GM12878 (cell line): ENCODE measurements around the gene RAPSN. TPM values are rescaled to one million over a fixed set of nuclear protein-coding genes. Genes with fewer than 3 reads are reported as not detected.

ENCODE experiments used
- ATAC-seq: fragments of 200-7000 bp; cut with Tn5 transposase; 3 replicates; pipeline ENCODE4 v1.9.1; 2020; ENCODE audit warnings: mild to moderate bottlenecking, moderate library complexity
- BruUV-seq: library from RNA; stranded (reverse); fragments of 400-500 nt; replicated peaks from 2 replicates; lab custom pipeline; 2021; lab: Mats Ljungman, UMichigan
- CTCF ChIA-PET: fragments of 300-600 bp; sonication (Branson Sonifier 250); formaldehyde crosslinking; extraction: SDS; loops from one replicate; lab custom pipeline; 2021; ENCODE audit warnings: inconsistent platforms; lab: Yijun Ruan, JAX
- POLR2A ChIA-PET: fragments of 350-600 bp; formaldehyde crosslinking; extraction: SDS; loops from one replicate; lab custom pipeline; 2021; ENCODE audit warnings: inconsistent platforms; lab: Charles Lee
- RAD21 ChIA-PET: fragments of 300-600 bp; sonication (Branson Sonifier 250); formaldehyde crosslinking; loops from one replicate; lab custom pipeline; 2023; ENCODE audit warnings: antibody characterized with exemption; ENCODE audit not compliant: unreplicated experiment; lab: Charles Lee
- SMC1A ChIA-PET: fragments of 300-600 bp; sonication (Branson Sonifier 250); formaldehyde crosslinking; loops from one replicate; lab custom pipeline; 2023; ENCODE audit not compliant: unreplicated experiment, uncharacterized antibody; lab: Charles Lee
- DNase-seq: peaks from one replicate; pipeline ENCODE4 v3.0.0-alpha.2; 2011; ENCODE audit warnings: low read depth, low spot score
- FAIRE-seq: peaks from 3 replicates; lab custom pipeline; 2011; peaks lifted over from hg19 to GRCh38; lab: Jason Lieb, UNC
- H2AFZ ChIP-seq: 2 replicates; pipeline ENCODE4 v1.6.0; 2011; ENCODE audit warnings: low read depth, low read length, control low read depth; ENCODE audit not compliant: control insufficient read depth
- H3K27ac ChIP-seq: 2 replicates; pipeline ENCODE4 v1.5.1; 2011; ENCODE audit warnings: control low read depth; ENCODE audit not compliant: control insufficient read depth, insufficient read depth
- H3K27me3 ChIP-seq, 2 experiments: replicated peaks in 1 of 2; 2 replicates each; pipeline versions ENCODE4 v1.6.0 to v1.6.1; 2011; ENCODE audit warnings: low read length in 1 of 2; ENCODE audit not compliant: control insufficient read depth in 2 of 2, insufficient read depth in 2 of 2
- H3K36me3 ChIP-seq, 2 experiments: 2 replicates each; pipeline ENCODE4 v1.5.1; 2011; ENCODE audit warnings: low read length in 1 of 2; ENCODE audit not compliant: control insufficient read depth in 2 of 2, insufficient read depth in 2 of 2
- H3K4me1 ChIP-seq: 2 replicates; pipeline ENCODE4 v1.6.1; 2011; ENCODE audit warnings: mild to moderate bottlenecking, low read length, moderate library complexity, mixed read lengths; ENCODE audit not compliant: control insufficient read depth, insufficient read depth
- H3K4me2 ChIP-seq: 2 replicates; pipeline ENCODE4 v1.6.0; 2011; ENCODE audit warnings: control low read depth; ENCODE audit not compliant: control insufficient read depth, insufficient read depth
- H3K4me3 ChIP-seq: fragments of 200-600 bp; sonication (generic); 2 replicates; pipeline ENCODE4 v1.5.1; 2016
- H3K79me2 ChIP-seq: 2 replicates; pipeline ENCODE4 v1.6.0; 2011; ENCODE audit warnings: low read length; ENCODE audit not compliant: control insufficient read depth, insufficient read depth
- H3K9ac ChIP-seq: 2 replicates; pipeline ENCODE4 v1.8.0; 2011; ENCODE audit warnings: low read length, control low read depth, mixed read lengths; ENCODE audit not compliant: control insufficient read depth, insufficient read depth
- H3K9me3 ChIP-seq: replicated peaks from 3 replicates; pipeline ENCODE4 v1.5.1; 2011; ENCODE audit warnings: mild to moderate bottlenecking, low read length; ENCODE audit not compliant: control insufficient read depth, insufficient read depth
- H4K20me1 ChIP-seq: 2 replicates; pipeline ENCODE4 v1.6.0; 2011; ENCODE audit not compliant: control insufficient read depth, insufficient read depth
- CBX5 ChIP-seq: sonication (generic); IDR thresholded peaks from 2 replicates; pipeline ENCODE4 v1.6.1; 2016; ENCODE audit warnings: low read depth, moderate library complexity, mild to moderate bottlenecking, inconsistent platforms
- FOXK2 ChIP-seq: fragments of 450-650 bp; IDR thresholded peaks from 2 replicates; pipeline ENCODE4 v1.6.1; 2017; ENCODE audit warnings: mild to moderate bottlenecking, moderate library complexity
- FOXM1 ChIP-seq: IDR thresholded peaks from 2 replicates; pipeline ENCODE4 v1.6.1; 2012; ENCODE audit warnings: low read depth, mild to moderate bottlenecking, inconsistent platforms, low read length, moderate library complexity
- HSF1 ChIP-seq: fragments of 150-350 bp; IDR thresholded peaks from 2 replicates; pipeline ENCODE4 v1.6.1; 2014; ENCODE audit warnings: mild to moderate bottlenecking, low read depth, low read length
- NRF1 ChIP-seq: conservative IDR thresholded peaks from 2 replicates; pipeline ENCODE4 v1.6.1; 2011; ENCODE audit warnings: mild to moderate bottlenecking, low read depth, low read length, improper control_type of control experiment
- RAD51 ChIP-seq: fragments of 450-650 bp; IDR thresholded peaks from 2 replicates; pipeline ENCODE4 v1.6.1; 2016; ENCODE audit warnings: moderate library complexity, mild to moderate bottlenecking, inconsistent platforms
- RB1 ChIP-seq: fragments of 450-650 bp; formaldehyde crosslinking; IDR thresholded peaks from 2 replicates; pipeline ENCODE4 v1.6.1; 2017; ENCODE audit warnings: mild to moderate bottlenecking, borderline replicate concordance
- SRF ChIP-seq, 2 experiments: IDR thresholded peaks; 2 replicates each; pipeline ENCODE4 v1.6.1; 2011; ENCODE audit warnings: low read depth in 2 of 2, low read length in 2 of 2, mild to moderate bottlenecking in 1 of 2, moderate library complexity in 1 of 2
- ZBTB11 ChIP-seq: fragments of 450-650 bp; formaldehyde crosslinking; IDR thresholded peaks from 2 replicates; pipeline ENCODE4 v1.5.0; 2022; ENCODE audit warnings: mild to moderate bottlenecking, missing genetic modification characterization
- ZNF687 ChIP-seq: fragments of 450-650 bp; IDR thresholded peaks from 2 replicates; pipeline ENCODE4 v1.6.1; 2017; ENCODE audit warnings: mild to moderate bottlenecking, moderate library complexity
- WGBS: methylation state at CpG from one replicate; pipeline ENCODE4 v1.1.6; 2016; ENCODE audit warnings: low lambda C conversion rate; ENCODE audit not compliant: insufficient replicate concordance, insufficient coverage; ENCODE audit errors: missing lambda C conversion rate; 5-methylcytosine and 5-hydroxymethylcytosine counted together
- in situ Hi-C: fragments of 300-500 bp; cut with MboI; formaldehyde crosslinking; loops from 9 replicates; pipeline ENCODE4 v1.14.3; 2018; ENCODE audit warnings: mixed read lengths
- intact Hi-C: fragments of 100-400 bp; cut with micrococcal nuclease; formaldehyde crosslinking; loops from one replicate; pipeline ENCODE4 v1.14.2; 2022; ENCODE audit not compliant: unreplicated experiment
- polyA plus RNA-seq, 11 experiments: library from polyadenylated mRNA; depleted of rRNA in 4 of 11; unstranded in 6 of 11; stranded (reverse) in 5 of 11; fragments of >200 nt; fragmentation: Nextera tagmentation in 4 of 11; fragmentation: Illumina TruSeq in 1 of 11; extraction: Ambion mirVana in 4 of 11; extraction: Trizol in 1 of 11; gene quantifications; 1 replicate in 1 of 11; 2 replicates in 10 of 11; pipeline versions ENCODE4 v1.2.1 to v1.2.3, GENCODE V29; 2011 to 2016; ENCODE audit warnings: inconsistent platforms in 2 of 11, missing spikeins in 2 of 11, low read depth in 1 of 11
- total RNA-seq, 4 experiments: library from RNA; depleted of rRNA in 3 of 4; stranded (reverse); fragments of >200 nt in 3 of 4; fragmentation: Illumina TruSeq in 1 of 4; extraction: Trizol in 1 of 4; gene quantifications; 2 replicates each; pipeline versions ENCODE4 v1.2.1 to v1.2.3, GENCODE V29; 2013 to 2021

The RAPSN gene
- total and polyA plus RNA-seq, 10 of the 15 experiments (the other 5 are each of a cell fraction or from before 2014, with no cell fraction given) = 0.08 to 0.23 (median 0.14) TPM; not detected in 6

- 78% methylated on average over 9 of the region's 9 CpGs for WGBS
- no TSS peak for BruUV-seq
- H3K9me3 ChIP-seq = no peaks in the 10 kb centered on the region
- FAIRE-seq (no peak), DNase-seq (no peak), ATAC-seq (no peak)
- peaks cover 46% of the 10 kb centered on the region for H3K4me1 ChIP-seq
- no peak overlapping the region for H3K4me3 ChIP-seq
- intact Hi-C loops = no loop called here
- ChIA-PET RAD21 (interaction anchor here (1.0 to 1.8 kb wide), 3 partner anchors 13 to 20 kb away, joined by 4 to 8 read pairs (median 7); partner anchors contain the start of gene SPI1), SMC1A (interaction anchor here (1.2 to 5.0 kb wide), 4 partner anchors 9 to 20 kb away, joined by 3 to 36 read pairs (median 14); partner anchors contain the start of gene SPI1), POLR2A (interaction anchor here (0.6 to 8.5 kb wide), 3 partner anchors 10 to 22 kb away, joined by 3 to 94 read pairs (median 4); partner anchors contain the start of gene SPI1), CTCF (interaction anchor here (1.5 to 5.0 kb wide), 4 partner anchors 13 to 20 kb away, joined by 5 to 40 read pairs (median 10); partner anchors contain the start of gene SPI1)
- H3K27ac ChIP-seq = no peak overlapping the region; the same call in 1 of the 2 replicates
- H2AFZ ChIP-seq = no peak overlapping the region
- H3K9ac ChIP-seq = no peak overlapping the region
- in situ Hi-C loops = no loop called here
- H3K27me3 ChIP-seq = no peaks in the 10 kb centered on the region
- no peaks in the 10 kb centered on the region; a peak in 1 of 4 replicates for H3K36me3 ChIP-seq
- H4K20me1 ChIP-seq = no peaks in the 10 kb centered on the region
- no peak overlapping the region for H3K4me2 ChIP-seq
- no peaks in the 10 kb centered on the region; the same call in 1 of the 2 replicates for H3K79me2 ChIP-seq
- TF ChIP-seq HSF1 (no peak), SRF (IDR thresholded peaks at IDR 0.05; ENCODE audit: low read depth in 2 of 2, low read length in 2 of 2) (no peak), NRF1 (no peak), ZNF687 (no peak), FOXM1 (no peak), RAD51 (no peak), FOXK2 (no peak), ZBTB11 (CRISPR knock-in tag) (no peak), RB1 (no peak), CBX5 (no peak)
Measured at GRCh38 chr11:47394050-47394321, 55.0 kb downstream of the RAPSN start.
